ENCODE results near the gene BABAM2.
A peak's percentile ranks its signal among the peaks of the same experiment; 100 is the strongest.

BABAM2 gene

DNA sequence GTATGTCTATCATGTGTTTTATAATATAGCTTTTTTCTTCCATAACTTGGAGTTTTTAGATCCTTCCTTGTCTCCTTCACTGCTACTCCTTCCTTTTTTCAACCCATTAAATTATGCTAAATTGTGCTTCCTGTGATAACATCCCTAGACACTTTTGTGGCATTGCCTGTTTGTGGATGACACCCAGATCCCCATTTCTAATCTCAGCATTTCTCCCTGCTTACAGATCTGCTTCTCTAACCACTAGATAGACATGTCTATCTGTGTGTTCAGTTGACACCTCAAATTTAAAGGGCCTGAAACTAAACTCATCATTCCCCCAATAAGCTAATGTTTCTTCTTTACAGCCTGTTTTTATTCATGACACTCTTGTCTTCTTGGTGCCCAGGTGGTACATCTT lies 244.8 kb downstream of the BABAM2 start:
- in situ Hi-C loops (cut with HindIII; ENCODE audit: low sequenced_read_pairs) = no loop called here
- TF ChIP-seq, protein P1, sequence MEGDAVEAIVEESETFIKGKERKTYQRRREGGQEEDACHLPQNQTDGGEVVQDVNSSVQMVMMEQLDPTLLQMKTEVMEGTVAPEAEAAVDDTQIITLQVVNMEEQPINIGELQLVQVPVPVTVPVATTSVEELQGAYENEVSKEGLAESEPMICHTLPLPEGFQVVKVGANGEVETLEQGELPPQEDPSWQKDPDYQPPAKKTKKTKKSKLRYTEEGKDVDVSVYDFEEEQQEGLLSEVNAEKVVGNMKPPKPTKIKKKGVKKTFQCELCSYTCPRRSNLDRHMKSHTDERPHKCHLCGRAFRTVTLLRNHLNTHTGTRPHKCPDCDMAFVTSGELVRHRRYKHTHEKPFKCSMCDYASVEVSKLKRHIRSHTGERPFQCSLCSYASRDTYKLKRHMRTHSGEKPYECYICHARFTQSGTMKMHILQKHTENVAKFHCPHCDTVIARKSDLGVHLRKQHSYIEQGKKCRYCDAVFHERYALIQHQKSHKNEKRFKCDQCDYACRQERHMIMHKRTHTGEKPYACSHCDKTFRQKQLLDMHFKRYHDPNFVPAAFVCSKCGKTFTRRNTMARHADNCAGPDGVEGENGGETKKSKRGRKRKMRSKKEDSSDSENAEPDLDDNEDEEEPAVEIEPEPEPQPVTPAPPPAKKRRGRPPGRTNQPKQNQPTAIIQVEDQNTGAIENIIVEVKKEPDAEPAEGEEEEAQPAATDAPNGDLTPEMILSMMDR (IDR thresholded peaks at IDR 0.05; ENCODE audit: low read depth, low read length, missing control alignments) = no peak
- no peak overlapping the region for H3K4me3 ChIP-seq (ENCODE audit: low read depth, low read length)
- DNase-seq (ENCODE audit: low read depth) = no peak

DNA sequence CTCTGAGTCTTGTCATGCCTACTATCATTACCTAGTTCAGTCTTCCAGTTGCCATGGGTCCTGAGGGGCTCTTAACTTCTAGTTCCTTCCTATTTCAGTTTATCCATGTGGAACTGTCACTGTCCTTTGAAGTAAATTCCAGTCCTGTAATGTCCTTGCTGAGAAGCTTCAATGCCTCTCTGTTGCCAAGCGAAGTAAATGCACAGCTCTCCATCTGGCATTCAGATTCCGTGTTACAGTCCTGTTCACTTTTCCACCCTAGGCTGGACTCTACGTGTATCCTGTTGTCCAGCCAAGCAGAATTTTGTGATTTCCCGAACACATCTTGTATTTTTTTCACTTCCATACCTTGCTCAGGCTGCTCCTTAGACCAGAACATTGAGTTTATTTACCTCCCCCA lies 245.3 kb downstream of the BABAM2 start:
- DNase-seq (ENCODE audit: low read depth) = no peak
- H3K4me3 ChIP-seq (ENCODE audit: low read depth, low read length) = no peak overlapping the region
- in situ Hi-C loops (cut with HindIII; ENCODE audit: low sequenced_read_pairs) = no loop called here
- TF ChIP-seq, protein P1 (IDR thresholded peaks at IDR 0.05; ENCODE audit: low read depth, low read length, missing control alignments) = no peak

DNA sequence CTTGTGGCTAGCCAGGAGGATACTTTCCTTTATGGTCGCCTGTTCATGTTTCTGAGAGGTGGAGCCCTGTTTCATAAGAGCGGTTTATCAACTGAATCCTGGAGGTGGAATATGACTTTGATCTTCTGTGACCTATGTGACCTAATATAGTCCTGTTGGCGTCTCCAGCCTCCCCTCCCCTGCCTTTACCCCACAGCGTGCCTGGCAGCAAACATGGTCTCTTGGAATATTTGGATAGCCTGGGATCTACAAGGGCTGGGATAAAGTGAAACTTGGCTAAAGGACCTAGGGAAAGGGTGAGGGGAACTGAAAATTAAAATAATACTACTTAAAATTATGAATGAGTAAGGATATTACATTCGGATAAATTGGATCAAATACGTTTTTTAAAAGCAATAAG lies 246.0 kb downstream of the BABAM2 start:
- no peak for DNase-seq (ENCODE audit: low read depth)
- in situ Hi-C loops (cut with HindIII; ENCODE audit: low sequenced_read_pairs) = no loop called here
- H3K4me3 ChIP-seq (ENCODE audit: low read depth, low read length) = no peak overlapping the region
- TF ChIP-seq, protein P1 (IDR thresholded peaks at IDR 0.05; ENCODE audit: low read depth, low read length, missing control alignments) = no peak

DNA sequence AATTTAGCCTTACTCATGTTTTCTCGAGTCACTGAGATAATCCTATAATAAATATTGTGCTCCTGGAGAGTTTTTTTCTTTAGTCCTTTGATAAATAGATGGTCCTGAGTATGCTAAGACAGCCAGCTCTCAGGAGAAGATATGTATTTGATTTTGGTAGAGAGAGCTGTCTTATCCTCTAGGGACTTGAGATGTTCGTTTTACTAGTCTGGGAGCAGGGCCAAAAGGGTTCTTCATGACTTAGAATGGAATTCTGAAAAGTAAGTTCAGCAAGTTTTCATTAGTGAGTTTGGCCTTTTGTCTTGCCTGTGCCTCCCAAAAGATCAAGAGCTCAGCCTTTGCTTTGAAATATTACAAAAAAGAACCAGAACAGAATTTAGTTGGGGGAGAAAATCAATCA lies 246.7 kb downstream of the BABAM2 start:
- no peak overlapping the region for H3K4me3 ChIP-seq (ENCODE audit: low read depth, low read length)
- TF ChIP-seq, protein P1 (IDR thresholded peaks at IDR 0.05; ENCODE audit: low read depth, low read length, missing control alignments) = no peak
- DNase-seq (ENCODE audit: low read depth) = peak; percentile 82
- in situ Hi-C loops (cut with HindIII; ENCODE audit: low sequenced_read_pairs) = no loop called here

DNA sequence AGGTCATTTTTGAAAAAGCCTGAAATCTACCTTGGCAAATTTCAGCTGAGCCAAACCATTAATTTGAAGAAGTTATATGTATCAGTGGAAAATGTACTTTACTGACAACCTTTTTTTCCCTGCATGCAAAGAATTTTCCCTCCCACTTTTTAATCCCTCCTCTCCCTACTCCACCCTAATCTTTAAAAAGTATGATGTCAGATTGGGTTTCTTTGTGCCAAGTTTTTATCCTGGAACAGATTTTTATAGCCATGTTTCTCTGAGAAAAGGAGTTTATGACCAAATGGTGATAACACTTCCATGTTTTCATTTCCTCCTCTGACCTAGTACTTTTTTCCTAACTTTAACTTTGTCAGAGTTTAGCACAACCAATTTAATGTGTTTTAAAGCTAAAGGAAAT lies 251.9 kb downstream of the BABAM2 start:
- H3K4me3 ChIP-seq (ENCODE audit: low read depth, low read length) = no peak overlapping the region
- in situ Hi-C loops (cut with HindIII; ENCODE audit: low sequenced_read_pairs) = no loop called here
- no peak for DNase-seq (ENCODE audit: low read depth)
- TF ChIP-seq, protein P1 (IDR thresholded peaks at IDR 0.05; ENCODE audit: low read depth, low read length, missing control alignments) = no peak

DNA sequence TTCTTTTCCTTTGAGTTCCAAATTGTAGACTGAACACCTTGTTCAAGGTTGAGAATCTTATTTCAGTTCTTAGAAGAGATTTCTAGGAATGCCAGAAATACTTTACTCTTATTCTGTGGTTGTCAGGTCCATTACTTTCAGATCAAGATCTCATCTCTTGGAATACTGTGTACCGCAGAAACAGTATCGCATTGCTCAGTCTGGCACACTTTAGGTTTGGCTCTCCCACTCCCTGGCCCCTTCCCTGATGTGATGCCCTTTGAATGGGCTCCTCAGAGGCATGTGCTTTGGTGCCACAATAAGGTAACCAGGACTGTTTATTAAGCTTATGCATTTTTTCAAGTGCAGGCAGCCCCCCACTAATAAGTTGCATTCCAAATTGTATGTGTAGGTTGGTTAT lies 257.5 kb downstream of the BABAM2 start:
- TF ChIP-seq, protein P1 (IDR thresholded peaks at IDR 0.05; ENCODE audit: low read depth, low read length, missing control alignments) = no peak
- in situ Hi-C loops (cut with HindIII; ENCODE audit: low sequenced_read_pairs) = no loop called here
- DNase-seq (ENCODE audit: low read depth) = no peak
- no peak overlapping the region for H3K4me3 ChIP-seq (ENCODE audit: low read depth, low read length)

DNA sequence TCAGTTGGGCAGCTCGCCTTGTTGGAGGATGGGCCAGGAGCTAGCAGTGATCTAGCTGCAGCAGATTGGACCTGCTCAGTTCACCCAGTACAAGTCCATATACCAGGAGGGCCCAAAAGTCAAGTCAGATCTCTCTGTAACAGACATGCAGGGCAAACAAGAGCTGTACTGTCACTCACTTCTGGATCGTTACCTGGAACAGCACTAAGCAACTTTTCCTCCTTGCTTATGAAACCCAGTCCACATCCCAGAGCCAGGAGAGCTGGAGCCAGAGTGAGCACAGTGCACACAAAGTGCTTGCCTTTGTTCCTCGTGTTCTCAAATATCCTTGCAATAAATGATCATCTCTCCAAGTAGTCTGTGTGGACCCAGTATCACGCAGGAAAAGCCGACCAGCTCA lies 258.0 kb downstream of the BABAM2 start:
- in situ Hi-C loops (cut with HindIII; ENCODE audit: low sequenced_read_pairs) = no loop called here
- DNase-seq (ENCODE audit: low read depth) = no peak
- H3K4me3 ChIP-seq (ENCODE audit: low read depth, low read length) = no peak overlapping the region
- TF ChIP-seq, protein P1 (IDR thresholded peaks at IDR 0.05; ENCODE audit: low read depth, low read length, missing control alignments) = no peak

Data from astrocyte of the cerebellum (primary cell).